ENCODE results near the gene AGTR1. TPM values are rescaled to one million over a fixed set of nuclear protein-coding genes. Genes with fewer than 3 reads are reported as not detected.
"Not testable (repeated sequence)": the region's sequence is repeated elsewhere in the genome, so short reads cannot be mapped to it uniquely, and the experiment has no call there.

The AGTR1 gene
- total RNA-seq, 1 donor from 2014 or later, result 7.2 TPM

GRCh38 chr3:148753385-148753784 is 55.7 kb downstream of the AGTR1 start:
- DNase-seq (ENCODE audit: low spot score); intact Hi-C loops (cut with DNase I); ATAC-seq: not testable (repeated sequence)

GRCh38 chr3:148755570-148755969 is 57.9 kb downstream of the AGTR1 start:
- ATAC-seq (no peak), DNase-seq (ENCODE audit: low spot score) (no peak)
- intact Hi-C loops (cut with DNase I), result no loop called here

- intact Hi-C loops (cut with DNase I), result no loop called here
- no peak for DNase-seq (ENCODE audit: low spot score)
- no peak for ATAC-seq
Observed at GRCh38 chr3:148756311-148756710, 58.6 kb downstream of the AGTR1 start.

GRCh38 chr3:148757238-148758215 is 59.8 kb downstream of the AGTR1 start:
- intact Hi-C loops (cut with DNase I), result no loop called here
- ATAC-seq, result peak; percentile 93
- no peak for DNase-seq (ENCODE audit: low spot score)

- intact Hi-C loops (cut with DNase I), result no loop called here
- DNase-seq (ENCODE audit: low spot score) (no peak), ATAC-seq (peak; percentile 62)
Observed at GRCh38 chr3:148758303-148758884, 60.7 kb downstream of the AGTR1 start.

- intact Hi-C loops (cut with DNase I), result no loop called here
- DNase-seq (ENCODE audit: low spot score) (no peak), ATAC-seq (no peak)
Observed at GRCh38 chr3:148759430-148759829, 61.7 kb downstream of the AGTR1 start.

- DNase-seq (ENCODE audit: low spot score) (no peak), ATAC-seq (no peak)
- intact Hi-C loops (cut with DNase I), result no loop called here
Observed at GRCh38 chr3:148763156-148763680, 65.5 kb downstream of the AGTR1 start.

GRCh38 chr3:148763986-148764935 is 66.6 kb downstream of the AGTR1 start:
- no peak for ATAC-seq
- DNase-seq (ENCODE audit: low spot score), result no peak
- intact Hi-C loops (cut with DNase I), result no loop called here

GRCh38 chr3:148772361-148772760 is 74.7 kb downstream of the AGTR1 start:
- intact Hi-C loops (cut with DNase I), result no loop called here
- no peak for DNase-seq (ENCODE audit: low spot score)
- no peak for ATAC-seq

GRCh38 chr3:148772835-148773234 is 75.1 kb downstream of the AGTR1 start:
- DNase-seq (ENCODE audit: low spot score) (no peak), ATAC-seq (no peak)
- intact Hi-C loops (cut with DNase I), result no loop called here

- DNase-seq (ENCODE audit: low spot score) (no peak), ATAC-seq (no peak)
Observed at GRCh38 chr3:148773805-148774204, 76.1 kb downstream of the AGTR1 start.

GRCh38 chr3:148778926-148779325 is 81.2 kb downstream of the AGTR1 start:
- ATAC-seq, result no peak
- intact Hi-C loops (cut with DNase I), result no loop called here
- DNase-seq (ENCODE audit: low spot score), result no peak

More at GRCh38 chr3:148773805-148774204, 76.1 kb downstream of the AGTR1 start:
- intact Hi-C loops (cut with DNase I), result no loop called here

- ATAC-seq; intact Hi-C loops (cut with DNase I); DNase-seq (ENCODE audit: low spot score): not testable (repeated sequence)
Observed at GRCh38 chr3:148785026-148785425, 87.3 kb downstream of the AGTR1 start.

GRCh38 chr3:148786159-148786558 is 88.5 kb downstream of the AGTR1 start:
- ATAC-seq; intact Hi-C loops (cut with DNase I); DNase-seq (ENCODE audit: low spot score): not testable (repeated sequence)

- DNase-seq (ENCODE audit: low spot score) (no peak), ATAC-seq (peak; percentile 60)
- intact Hi-C loops (cut with DNase I), result no loop called here
Observed at GRCh38 chr3:148789146-148789545, 91.4 kb downstream of the AGTR1 start.

GRCh38 chr3:148789906-148790305 is 92.2 kb downstream of the AGTR1 start:
- DNase-seq (ENCODE audit: low spot score), result no peak
- ATAC-seq, result no peak
- intact Hi-C loops (cut with DNase I), result no loop called here

- DNase-seq (ENCODE audit: low spot score) (no peak), ATAC-seq (no peak)
- intact Hi-C loops (cut with DNase I), result no loop called here
Observed at GRCh38 chr3:148790370-148790769, 92.7 kb downstream of the AGTR1 start.

- intact Hi-C loops (cut with DNase I), result no loop called here
- peak; percentile 98 for ATAC-seq
- peak; percentile 70 for DNase-seq (ENCODE audit: low spot score)
Observed at GRCh38 chr3:148790851-148791735, 93.4 kb downstream of the AGTR1 start.

Data from sciatic nerve (tissue), 2 donors.